Mucosa of descending colon (tissue), 3 donors: Measurements from ENCODE around the gene KCNJ12. TPM values are rescaled to one million over a fixed set of nuclear protein-coding genes. Genes with fewer than 3 reads are reported as not detected.

Source experiments
- ATAC-seq: fragments of 200-7000 bp; cut with Tn5 transposase; one replicate; pipeline ENCODE4 v1.9.1; 2020; ENCODE audit warnings: mild to moderate bottlenecking, moderate library complexity
- DNase-seq, 3 donors: peaks; one replicate each; pipeline ENCODE4 v3.0.0-alpha.2; 2020
- H3K36me3 ChIP-seq: fragments of 200-600 bp; one replicate; pipeline ENCODE4 v1.8.0; 2021; ENCODE audit warnings: low read depth, mild to moderate bottlenecking
- H3K4me1 ChIP-seq: fragments of 200-600 bp; one replicate; pipeline ENCODE4 v1.8.0; 2021; ENCODE audit warnings: low read depth, mild to moderate bottlenecking
- H3K4me3 ChIP-seq: fragments of 200-600 bp; one replicate; pipeline ENCODE4 v1.8.0; 2021; ENCODE audit warnings: mild to moderate bottlenecking
- H3K9me3 ChIP-seq: fragments of 200-600 bp; one replicate; pipeline ENCODE4 v1.8.0; 2021; ENCODE audit warnings: mild to moderate bottlenecking
- intact Hi-C, 2 donors: fragments of 100-400 bp; cut with DNase I in 1 of 2; cut with micrococcal nuclease in 1 of 2; formaldehyde crosslinking; loops; one replicate each; pipeline versions ENCODE4 v1.11.0 to v1.11.1; 2022; cut with DNase I, micrococcal nuclease
- total RNA-seq, 3 donors: library from RNA; stranded (reverse); fragmentation: NEBNext Ultra II Directional in 2 of 3; extraction: Animal tissue kit (Norgen Biotek cat#: 25700) in 2 of 3; gene quantifications; one replicate each; pipeline versions ENCODE4 v1.2.1 to v1.2.4, GENCODE V29; 2021 to 2023
- TF ChIP-seq, protein P1 (sequence below): fragments of 200-600 bp; IDR thresholded peaks from one replicate; pipeline ENCODE4 v1.8.0; 2022; ENCODE audit warnings: antibody characterized with exemption, mild to moderate bottlenecking
- donor health status: DM: no; HTN: no; CAD: no; lungs with moderate emphysema.
- donor health status: DM: no; HTN: no; CAD: no.
- donor health status: DM: no; HTN: yes; CAD: no.

KCNJ12 gene
- total RNA-seq, 3 donors from 2014 or later: 0.67 to 1.9 (median 1.1) TPM

DNA sequence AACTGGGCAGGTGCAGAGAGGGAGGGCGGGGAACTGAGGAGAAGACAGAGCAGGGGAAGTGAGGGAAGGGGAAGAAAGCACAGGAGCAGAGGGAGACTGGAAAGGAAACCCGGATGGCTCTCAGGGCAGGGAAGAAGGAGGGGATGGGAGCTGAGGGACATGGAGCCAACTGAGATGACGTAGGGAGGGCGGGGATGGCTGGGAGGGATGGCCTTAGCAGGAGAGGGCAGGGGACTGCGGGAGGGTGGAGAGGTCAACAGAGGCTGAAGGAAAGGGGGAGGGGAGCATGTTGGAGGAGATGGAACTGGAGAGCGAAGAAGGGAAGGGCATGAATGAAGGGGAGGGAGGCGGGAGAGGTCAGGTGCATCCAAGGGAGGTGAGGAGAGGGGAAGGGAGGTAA, 81.9 kb downstream of the KCNJ12 start:
- no peaks in the 10 kb centered on the region for H3K9me3 ChIP-seq
- H3K4me1 ChIP-seq: peaks cover 3% of the 10 kb centered on the region
- TF ChIP-seq, protein P1, sequence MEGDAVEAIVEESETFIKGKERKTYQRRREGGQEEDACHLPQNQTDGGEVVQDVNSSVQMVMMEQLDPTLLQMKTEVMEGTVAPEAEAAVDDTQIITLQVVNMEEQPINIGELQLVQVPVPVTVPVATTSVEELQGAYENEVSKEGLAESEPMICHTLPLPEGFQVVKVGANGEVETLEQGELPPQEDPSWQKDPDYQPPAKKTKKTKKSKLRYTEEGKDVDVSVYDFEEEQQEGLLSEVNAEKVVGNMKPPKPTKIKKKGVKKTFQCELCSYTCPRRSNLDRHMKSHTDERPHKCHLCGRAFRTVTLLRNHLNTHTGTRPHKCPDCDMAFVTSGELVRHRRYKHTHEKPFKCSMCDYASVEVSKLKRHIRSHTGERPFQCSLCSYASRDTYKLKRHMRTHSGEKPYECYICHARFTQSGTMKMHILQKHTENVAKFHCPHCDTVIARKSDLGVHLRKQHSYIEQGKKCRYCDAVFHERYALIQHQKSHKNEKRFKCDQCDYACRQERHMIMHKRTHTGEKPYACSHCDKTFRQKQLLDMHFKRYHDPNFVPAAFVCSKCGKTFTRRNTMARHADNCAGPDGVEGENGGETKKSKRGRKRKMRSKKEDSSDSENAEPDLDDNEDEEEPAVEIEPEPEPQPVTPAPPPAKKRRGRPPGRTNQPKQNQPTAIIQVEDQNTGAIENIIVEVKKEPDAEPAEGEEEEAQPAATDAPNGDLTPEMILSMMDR: no peak
- DNase-seq (no peak), ATAC-seq (no peak)
- no peaks in the 10 kb centered on the region for H3K36me3 ChIP-seq
- no peak overlapping the region for H3K4me3 ChIP-seq
- intact Hi-C loops: loop anchor here in 1 of 2 donors (10.0 kb wide), 2 partner anchors 57 to 173 kb away; partner anchors contain the start of gene MAP2K3

DNA sequence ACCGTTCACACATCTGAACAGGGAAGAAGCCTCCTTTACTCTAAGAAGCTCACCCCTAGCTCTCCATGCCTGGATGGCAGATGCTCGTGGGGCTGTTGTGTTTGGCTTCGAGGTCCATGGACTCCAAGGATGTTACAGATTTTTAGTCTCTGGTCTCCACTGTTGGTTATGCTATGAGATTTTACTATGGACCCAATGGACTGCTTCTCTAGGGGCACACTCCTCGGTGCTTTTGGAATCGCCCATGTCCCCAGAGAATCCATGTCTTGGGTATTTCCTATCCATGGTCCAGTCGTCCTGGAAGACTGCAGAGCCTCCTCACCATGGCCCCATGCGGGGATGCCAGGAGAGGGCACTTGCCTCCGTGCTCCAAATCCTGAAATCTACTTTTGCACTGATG, 83.4 kb downstream of the KCNJ12 start:
- TF ChIP-seq, protein P1: no peak
- intact Hi-C loops: loop anchor here in 1 of 2 donors (10.0 kb wide), 2 partner anchors 55 to 175 kb away; partner anchors contain the start of gene MAP2K3
- DNase-seq (no peak), ATAC-seq (no peak)
- H3K4me1 ChIP-seq: peaks cover 3% of the 10 kb centered on the region
- H3K4me3 ChIP-seq: no peak overlapping the region
- H3K36me3 ChIP-seq: no peaks in the 10 kb centered on the region
- H3K9me3 ChIP-seq: no peaks in the 10 kb centered on the region

DNA sequence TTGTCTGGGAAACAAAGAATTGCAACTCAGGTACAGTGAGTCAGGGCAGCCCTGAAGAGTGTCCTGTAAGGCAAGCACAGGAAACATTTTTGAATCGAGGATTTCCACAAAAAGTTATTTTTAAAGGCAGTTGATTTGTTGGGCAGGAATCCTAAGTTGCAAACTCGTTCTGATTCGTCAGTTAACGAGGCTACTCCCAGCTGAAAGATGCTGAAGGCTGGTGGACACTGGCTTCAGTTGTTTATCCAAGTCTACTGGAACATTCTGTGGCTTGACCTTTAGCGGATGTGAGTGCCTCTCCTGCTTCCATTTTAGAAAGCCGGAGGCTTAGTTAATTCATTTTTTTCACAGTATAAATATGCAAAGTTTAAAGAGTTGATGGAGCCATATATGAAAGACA, 84.2 kb downstream of the KCNJ12 start:
- no peak overlapping the region for H3K4me3 ChIP-seq
- no peak for ATAC-seq

DNA sequence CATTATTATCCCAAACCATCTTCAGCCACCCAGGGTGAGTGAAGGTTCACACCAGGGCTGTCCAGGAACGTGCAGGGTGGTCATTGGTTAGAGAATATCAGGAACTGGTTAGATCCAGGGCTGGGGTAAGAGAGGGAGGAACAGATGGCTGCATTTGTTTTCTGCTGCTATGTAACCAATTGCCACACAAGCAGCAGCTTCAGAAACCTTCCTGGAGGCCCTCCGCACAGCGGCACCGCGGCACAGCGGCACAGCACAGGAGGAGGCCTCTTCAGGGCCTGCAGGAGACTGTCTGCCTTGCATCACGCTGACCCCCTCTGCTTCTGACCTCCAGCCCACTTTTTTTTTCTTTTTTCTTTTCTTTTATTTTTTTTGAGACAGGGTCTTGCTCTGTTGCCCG, 86.1 kb downstream of the KCNJ12 start:
- DNase-seq (no peak), ATAC-seq (no peak)
- Histone ChIP-seq H3K9me3 (no peaks in the 10 kb centered on the region), H3K36me3 (no peaks in the 10 kb centered on the region), H3K4me1 (peaks cover under 1% of the 10 kb centered on the region), H3K4me3 (no peak overlapping the region)
- TF ChIP-seq, protein P1: no peak
- intact Hi-C loops: no loop called here

More for the DNA sequence above, 84.2 kb downstream of the KCNJ12 start:
- TF ChIP-seq, protein P1: no peak
- H3K9me3 ChIP-seq: no peaks in the 10 kb centered on the region
- DNase-seq: no peak
- intact Hi-C loops: no loop called here
- no peaks in the 10 kb centered on the region for H3K36me3 ChIP-seq
- H3K4me1 ChIP-seq: peaks cover 3% of the 10 kb centered on the region

DNA sequence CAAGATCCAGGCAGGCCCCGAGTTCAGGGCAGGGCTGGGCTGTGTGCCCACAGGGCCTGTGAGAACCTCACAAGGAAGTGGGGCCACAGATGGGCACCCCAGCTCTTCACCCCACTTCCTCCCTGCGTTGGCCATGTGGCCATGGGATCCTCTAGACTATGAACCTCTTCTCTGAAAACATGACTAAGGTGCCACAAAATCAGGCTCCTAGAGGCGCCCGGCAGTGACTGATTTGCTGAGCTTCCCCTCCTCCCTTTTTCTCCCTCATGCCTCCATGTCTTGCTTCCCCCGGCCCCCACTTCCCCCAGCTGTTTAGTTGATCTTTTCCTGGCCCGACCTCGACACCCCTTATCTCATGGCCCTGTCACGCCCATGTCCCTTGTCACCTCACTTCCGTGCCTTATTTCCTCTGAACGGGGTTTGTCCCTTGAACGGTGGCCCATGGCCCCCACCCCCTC, 87.1 kb downstream of the KCNJ12 start:
- intact Hi-C loops: no loop called here
- no peaks in the 10 kb centered on the region for H3K4me1 ChIP-seq
- H3K9me3 ChIP-seq: no peaks in the 10 kb centered on the region
- H3K4me3 ChIP-seq: no peak overlapping the region
- TF ChIP-seq, protein P1: no peak
- ATAC-seq: no peak
- no peaks in the 10 kb centered on the region for H3K36me3 ChIP-seq
- DNase-seq: no peak
